Testis (tissue), 2 donors: Measurements from ENCODE around the gene DIAPH3.

Source experiments
- CTCF ChIP-seq, 3 experiments: fragments of 450-650 bp in 2 of 3; fragments of 200-600 bp in 1 of 3; sonication (generic) in 1 of 3; IDR thresholded peaks; one replicate each; pipeline ENCODE4 v1.5.1; 2016 to 2019; ENCODE audit warnings: antibody characterized with exemption in 3 of 3, mild to moderate bottlenecking in 2 of 3, moderate library complexity in 1 of 3
- POLR2A ChIP-seq: fragments of 450-650 bp; IDR thresholded peaks from one replicate; pipeline ENCODE4 v1.6.1; 2017; ENCODE audit warnings: antibody characterized with exemption, mild to moderate bottlenecking, moderate library complexity

GRCh38 chr13:60062502-60062901, 101.2 kb downstream of the DIAPH3 start:
- no peak for TF ChIP-seq CTCF (IDR thresholded peaks at IDR 0.05)
- TF ChIP-seq POLR2A, result no peak
